Activated T-cell treated with anti-CD3 and anti-CD28 coated beads for 4 hours (primary cell): ENCODE measurements around the gene NSD2.
"Not testable (repeated sequence)": the region's sequence is repeated elsewhere in the genome, so short reads cannot be mapped to it uniquely, and the experiment has no call there.

Experiments
- DNase-seq: peaks from one replicate; pipeline ENCODE4 v3.0.0-alpha.2; 2020

The NSD2 gene

GRCh38 chr4:1900624-1901023, 29.4 kb downstream of the NSD2 start:
- DNase-seq = no peak

GRCh38 chr4:1901127-1901526, 29.9 kb downstream of the NSD2 start:
- no peak for DNase-seq

GRCh38 chr4:1902243-1902642, 31.1 kb downstream of the NSD2 start:
- no peak for DNase-seq

- DNase-seq = no peak
Measured at GRCh38 chr4:1903035-1903434, 31.8 kb downstream of the NSD2 start.

- no peak for DNase-seq
Measured at GRCh38 chr4:1904042-1904441, 32.8 kb downstream of the NSD2 start.

- no peak for DNase-seq
Measured at GRCh38 chr4:1907848-1908525, 36.8 kb downstream of the NSD2 start.

GRCh38 chr4:1909696-1910095, 38.5 kb downstream of the NSD2 start:
- DNase-seq = not testable (repeated sequence)

GRCh38 chr4:1910643-1911042, 39.5 kb downstream of the NSD2 start:
- DNase-seq = no peak

- not testable (repeated sequence) for DNase-seq
Measured at GRCh38 chr4:1911316-1911715, 40.1 kb downstream of the NSD2 start.

- DNase-seq = no peak
Measured at GRCh38 chr4:1922821-1923220, 51.6 kb downstream of the NSD2 start.

GRCh38 chr4:1927675-1928074, 56.5 kb downstream of the NSD2 start:
- DNase-seq = no peak

GRCh38 chr4:1928356-1929239, 57.4 kb downstream of the NSD2 start:
- DNase-seq = no peak

- DNase-seq = no peak
Measured at GRCh38 chr4:1932736-1933135, 61.5 kb downstream of the NSD2 start.

GRCh38 chr4:1933700-1934099, 62.5 kb downstream of the NSD2 start:
- no peak for DNase-seq

- DNase-seq = no peak
Measured at GRCh38 chr4:1937550-1937949, 66.4 kb downstream of the NSD2 start.

- DNase-seq = no peak
Measured at GRCh38 chr4:1938027-1938426, 66.8 kb downstream of the NSD2 start.

GRCh38 chr4:1939664-1940509, 68.7 kb downstream of the NSD2 start:
- no peak for DNase-seq

GRCh38 chr4:1940566-1940965, 69.4 kb downstream of the NSD2 start:
- no peak for DNase-seq

GRCh38 chr4:1943928-1944327, 72.7 kb downstream of the NSD2 start:
- no peak for DNase-seq

- no peak for DNase-seq
Measured at GRCh38 chr4:1945124-1945895, 74.1 kb downstream of the NSD2 start.

GRCh38 chr4:1945912-1946311, 74.7 kb downstream of the NSD2 start:
- DNase-seq = no peak

GRCh38 chr4:1948232-1948631, 77.0 kb downstream of the NSD2 start:
- DNase-seq = no peak
